Limb (tissue), 2 donors: Measurements from ENCODE around the gene KLF2.
"Not testable (repeated sequence)": the region's sequence is repeated elsewhere in the genome, so short reads cannot be mapped to it uniquely, and the experiment has no call there.

Experiments used
- DNase-seq, 2 donors: peaks; one replicate each; pipeline ENCODE4 v3.0.0-alpha.2; 2016; ENCODE audit errors: extremely low spot score in 2 of 2

Gene KLF2

GRCh38 chr19:16324384-16325160 is at the start of gene KLF2:
Gene KLF2, plus strand, starts transcription at chr19:16324826. Its CDS starts 98 bp downstream, at chr19:16324924.
- DNase-seq, result peak; percentile 93 to 96

GRCh38 chr19:16280306-16280705 is 44.3 kb upstream of the KLF2 start:
- DNase-seq, result no peak

- DNase-seq, result no peak
Observed at GRCh38 chr19:16281743-16282142, 42.9 kb upstream of the KLF2 start.

- peak; percentile 89 to 90 for DNase-seq
Observed at GRCh38 chr19:16283210-16284061, 41.2 kb upstream of the KLF2 start.

- DNase-seq, result no peak
Observed at GRCh38 chr19:16284505-16284904, 40.1 kb upstream of the KLF2 start.

- not testable (repeated sequence) for DNase-seq
Observed at GRCh38 chr19:16285079-16285478, 39.5 kb upstream of the KLF2 start.

- peak; percentile 60 to 72 for DNase-seq
Observed at GRCh38 chr19:16285769-16286498, 38.7 kb upstream of the KLF2 start.

- DNase-seq, result no peak
Observed at GRCh38 chr19:16288544-16288943, 36.1 kb upstream of the KLF2 start.

- DNase-seq, result no peak
Observed at GRCh38 chr19:16289594-16289993, 35.0 kb upstream of the KLF2 start.

- DNase-seq, result no peak
Observed at GRCh38 chr19:16290692-16291091, 33.9 kb upstream of the KLF2 start.

- DNase-seq, result peak; percentile 83 to 93
Observed at GRCh38 chr19:16293118-16294091, 31.2 kb upstream of the KLF2 start.

- no peak for DNase-seq
Observed at GRCh38 chr19:16295057-16295456, 29.6 kb upstream of the KLF2 start.

GRCh38 chr19:16296713-16297112 is 27.9 kb upstream of the KLF2 start:
- DNase-seq, result no peak

- DNase-seq, result no peak
Observed at GRCh38 chr19:16297575-16298178, 26.9 kb upstream of the KLF2 start.

GRCh38 chr19:16298334-16298733 is 26.3 kb upstream of the KLF2 start:
- no peak for DNase-seq

- no peak for DNase-seq
Observed at GRCh38 chr19:16301999-16302694, 22.5 kb upstream of the KLF2 start.

- DNase-seq, result no peak
Observed at GRCh38 chr19:16303755-16304154, 20.9 kb upstream of the KLF2 start.

- not testable (repeated sequence) for DNase-seq
Observed at GRCh38 chr19:16304511-16304910, 20.1 kb upstream of the KLF2 start.

- not testable (repeated sequence) for DNase-seq
Observed at GRCh38 chr19:16305060-16305459, 19.6 kb upstream of the KLF2 start.
